ENCODE data around the gene SYTL2. TPM values are rescaled to one million over a fixed set of nuclear protein-coding genes. Genes with fewer than 3 reads are reported as not detected.
A peak's percentile ranks its signal among the peaks of the same experiment; 100 is the strongest.

Gene SYTL2
- total RNA-seq, 1 experiment from 2014 or later: 57.1 TPM

GRCh38 chr11:85795712-85796487 is 15.0 kb downstream of the SYTL2 start:
- H3K36me3 ChIP-seq (ENCODE audit: low read depth, low read length): no peaks in the 10 kb centered on the region; the same call in 1 of the 2 replicates
- peak overlapping the region; percentile 78 for H3K27ac ChIP-seq (ENCODE audit: low read length)
- ATAC-seq (peak; percentile 73), DNase-seq (peak; percentile 70)
- H3K4me1 ChIP-seq (ENCODE audit: insufficient read depth, low read length): peaks cover 49% of the 10 kb centered on the region
- no peaks in the 10 kb centered on the region for H3K9me3 ChIP-seq (ENCODE audit: low read length)
- no peak overlapping the region for H2AFZ ChIP-seq (ENCODE audit: low read length)
- no peak for TF ChIP-seq EZH2 (IDR thresholded peaks at IDR 0.05; ENCODE audit: low read length, unreplicated experiment)
- no peak for TF ChIP-seq CTCF (conservative IDR thresholded peaks at IDR 0.05; ENCODE audit: low read depth, low read length)
- no peaks in the 10 kb centered on the region for H3K27me3 ChIP-seq (ENCODE audit: low read length)
- H3K9ac ChIP-seq (ENCODE audit: low read length): peak overlapping the region; percentile 53
- no TSS peak for BruUV-seq (replicated peaks)
- CTCF ChIA-PET: interaction anchor here (0.5 to 0.7 kb wide), 2 partner anchors 14 to 1015 kb away, joined by 3 read pairs; no protein-coding TSS in a partner anchor
- intact Hi-C loops (cut with micrococcal nuclease): loop anchor here (2.0 kb wide), 1 partner anchor 47 kb away; no protein-coding TSS in a partner anchor
- peak overlapping the region; percentile 42; the same call in 1 of the 2 replicates for H3K4me3 ChIP-seq (ENCODE audit: low read length)
- H3F3A ChIP-seq (ENCODE audit: low read length, unreplicated experiment): peaks cover 9% of the 10 kb centered on the region
- H3K4me2 ChIP-seq (ENCODE audit: low read length): peak overlapping the region; percentile 47
- H4K20me1 ChIP-seq (ENCODE audit: low read length): no peaks in the 10 kb centered on the region
- H3K9me2 ChIP-seq (replicated peaks; ENCODE audit: low read length): no peaks in the 10 kb centered on the region
- POLR2A ChIA-PET (ENCODE audit: unreplicated experiment): interaction anchor here (0.6 kb wide), 1 partner anchor 16 kb away, joined by 5 read pairs; no protein-coding TSS in a partner anchor
- H3K79me2 ChIP-seq (ENCODE audit: low read length): peaks cover 52% of the 10 kb centered on the region

DNA sequence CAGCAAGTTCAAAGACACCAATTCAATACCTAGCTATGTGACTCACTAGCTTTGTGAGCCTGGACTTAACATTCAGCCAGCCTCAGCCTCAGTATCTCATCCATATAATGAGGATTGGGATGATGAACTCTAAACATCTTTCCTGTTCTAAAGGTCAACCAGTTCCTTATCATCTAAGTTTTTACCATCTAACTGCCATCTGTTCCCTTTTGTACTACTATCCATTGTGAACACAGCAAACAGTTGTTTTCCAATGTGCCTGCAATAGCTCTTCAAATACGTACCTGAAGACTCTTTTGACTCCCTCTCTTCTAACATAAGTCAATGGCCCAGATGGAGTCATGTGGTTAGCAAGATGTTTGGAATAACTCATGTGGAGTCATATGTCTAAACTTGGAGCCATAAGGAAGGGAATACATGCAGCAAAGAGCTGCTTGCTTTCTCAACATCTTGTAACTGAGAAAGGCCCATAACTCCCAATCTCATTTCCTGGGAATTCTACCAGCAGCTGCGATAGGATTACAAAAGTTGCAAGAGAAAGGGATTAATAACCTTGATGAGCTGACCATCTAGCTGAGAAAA is 19.4 kb downstream of the SYTL2 start:
- ATAC-seq (no peak), DNase-seq (no peak)
- POLR2A ChIA-PET (ENCODE audit: unreplicated experiment): interaction anchor here (0.5 kb wide), 1 partner anchor 1415 kb away, joined by 5 read pairs; no protein-coding TSS in a partner anchor
- no TSS peak for BruUV-seq (replicated peaks)
- Histone ChIP-seq H4K20me1 (ENCODE audit: low read length) (no peaks in the 10 kb centered on the region), H3K36me3 (ENCODE audit: low read depth, low read length) (no peaks in the 10 kb centered on the region), H3F3A (ENCODE audit: low read length, unreplicated experiment) (peaks cover 15% of the 10 kb centered on the region), H3K79me2 (ENCODE audit: low read length) (peaks cover 39% of the 10 kb centered on the region), H3K9ac (ENCODE audit: low read length) (no peak overlapping the region), H3K9me3 (ENCODE audit: low read length) (no peaks in the 10 kb centered on the region), H3K27ac (ENCODE audit: low read length) (no peak overlapping the region), H3K27me3 (ENCODE audit: low read length) (no peaks in the 10 kb centered on the region), H3K4me3 (ENCODE audit: low read length) (no peak overlapping the region), H3K9me2 (replicated peaks; ENCODE audit: low read length) (no peaks in the 10 kb centered on the region), H3K4me2 (ENCODE audit: low read length) (no peak overlapping the region), H3K4me1 (ENCODE audit: insufficient read depth, low read length) (peaks cover 57% of the 10 kb centered on the region), H2AFZ (ENCODE audit: low read length) (no peak overlapping the region)
- intact Hi-C loops (cut with micrococcal nuclease): no loop called here
- TF ChIP-seq EZH2phosphoT487 (IDR thresholded peaks at IDR 0.05; ENCODE audit: borderline replicate concordance, low read length) (no peak), EZH2 (IDR thresholded peaks at IDR 0.05; ENCODE audit: low read length, unreplicated experiment) (no peak), CTCF (conservative IDR thresholded peaks at IDR 0.05; ENCODE audit: low read depth, low read length) (no peak)
- CTCF ChIA-PET: no interaction called here

All from PC-3 (cell line).